HG03457 (cell line): Measurements from ENCODE around the gene PWWP2B.

Experiments
- ATAC-seq: cut with Tn5 transposase; IDR thresholded peaks from one replicate; pipeline ENCODE4 v1.9.1; 2021; ENCODE audit warnings: moderate number of reproducible peaks; ENCODE audit not compliant: unreplicated experiment

Gene PWWP2B

DNA sequence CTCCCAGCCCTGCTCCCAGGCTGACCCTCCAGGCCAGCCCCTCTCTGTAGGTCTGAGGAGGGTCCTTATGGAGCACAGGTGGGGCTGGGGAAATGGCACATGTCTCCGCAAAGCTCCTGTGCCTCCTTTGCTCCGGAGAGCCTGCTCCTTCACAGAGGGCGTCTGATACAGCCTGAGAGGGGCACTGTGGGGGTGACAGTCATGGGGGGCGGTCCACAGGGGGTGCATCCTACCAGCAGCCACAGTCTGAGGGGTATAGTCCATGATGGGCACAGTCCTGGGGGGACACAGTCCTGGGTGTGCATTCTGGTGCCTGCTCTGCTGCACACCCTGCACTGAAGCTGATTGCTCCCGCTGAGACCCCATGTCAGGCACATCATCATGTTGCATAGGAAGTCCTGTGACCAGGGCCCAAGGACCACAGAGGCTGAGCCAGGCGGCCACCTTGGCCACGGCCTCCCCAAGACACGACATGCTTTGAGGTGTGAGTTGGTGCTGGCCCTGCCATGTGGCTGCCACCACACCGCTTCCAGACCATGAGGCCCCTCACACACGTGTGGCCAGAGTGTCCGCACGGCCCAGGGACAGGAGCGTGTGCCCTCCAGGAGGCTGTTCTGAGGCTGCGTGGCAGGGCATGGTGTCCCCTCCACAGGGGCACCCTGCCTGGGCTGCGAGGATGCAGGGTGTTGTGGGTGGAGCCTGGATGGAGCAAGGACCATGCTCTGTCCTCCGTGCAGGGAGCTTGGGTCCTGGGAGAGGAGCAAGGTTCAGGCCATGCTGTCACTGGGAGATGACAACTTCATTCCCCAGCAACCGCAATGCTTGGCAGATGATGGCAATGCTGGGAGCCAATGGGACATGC is 59.2 kb downstream of the PWWP2B start:
- ATAC-seq = no peak

DNA sequence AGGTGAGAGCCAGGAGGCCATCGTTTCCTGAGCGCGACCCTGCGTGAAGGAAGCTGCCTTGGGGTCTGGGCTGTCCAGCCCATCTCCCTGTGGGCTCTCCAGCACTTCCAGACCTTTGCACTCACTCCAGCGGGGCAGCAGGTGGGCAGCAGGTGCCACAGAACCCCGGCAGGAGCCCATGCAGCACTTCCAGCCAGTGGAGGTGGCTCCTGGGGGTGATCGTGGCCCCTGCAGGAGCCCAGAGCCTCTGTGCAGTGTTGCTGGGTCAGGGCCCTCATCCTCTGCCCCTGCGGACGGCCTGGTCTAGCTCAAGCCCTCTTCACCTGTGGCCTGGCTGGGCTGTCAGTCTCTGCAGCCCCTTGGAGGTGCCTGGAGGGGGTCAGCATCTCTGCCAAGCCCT is 59.9 kb downstream of the PWWP2B start:
- ATAC-seq = no peak

DNA sequence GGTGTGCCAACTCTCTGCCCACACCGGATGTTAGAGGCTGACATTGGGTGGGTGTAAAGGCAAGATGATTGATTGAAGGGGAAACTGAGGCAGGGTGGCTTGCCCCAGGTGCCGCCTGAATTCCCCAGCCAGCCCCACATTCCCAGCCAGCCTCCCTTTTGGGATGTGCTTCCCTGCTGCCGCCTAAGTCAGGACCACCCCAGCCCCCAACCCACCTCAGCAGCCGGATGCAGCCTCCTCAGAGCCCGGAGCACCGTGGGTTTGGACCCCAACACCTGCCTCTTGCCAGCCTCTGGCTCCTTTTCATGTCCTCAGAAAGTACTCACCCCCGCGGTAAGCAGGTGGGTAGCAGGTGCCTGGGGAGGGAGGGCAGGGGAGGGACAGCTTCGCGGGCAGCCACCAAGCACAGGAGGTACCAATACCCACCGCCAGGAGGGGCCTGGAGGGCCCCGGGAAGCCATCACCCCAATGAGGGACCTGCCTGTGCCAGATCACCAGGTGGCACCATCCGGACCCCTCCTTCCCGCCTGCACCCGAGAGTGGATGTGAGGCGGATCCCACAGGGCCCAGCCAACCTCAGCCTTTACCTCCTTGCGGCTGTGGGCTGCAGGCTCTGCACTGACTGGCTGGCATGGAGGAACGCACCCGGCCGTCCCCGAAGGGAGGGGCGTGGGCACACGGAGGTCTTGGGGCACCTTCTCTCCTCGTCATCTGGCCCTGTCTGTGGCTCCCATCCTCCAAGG is 60.5 kb downstream of the PWWP2B start:
- ATAC-seq = no peak

DNA sequence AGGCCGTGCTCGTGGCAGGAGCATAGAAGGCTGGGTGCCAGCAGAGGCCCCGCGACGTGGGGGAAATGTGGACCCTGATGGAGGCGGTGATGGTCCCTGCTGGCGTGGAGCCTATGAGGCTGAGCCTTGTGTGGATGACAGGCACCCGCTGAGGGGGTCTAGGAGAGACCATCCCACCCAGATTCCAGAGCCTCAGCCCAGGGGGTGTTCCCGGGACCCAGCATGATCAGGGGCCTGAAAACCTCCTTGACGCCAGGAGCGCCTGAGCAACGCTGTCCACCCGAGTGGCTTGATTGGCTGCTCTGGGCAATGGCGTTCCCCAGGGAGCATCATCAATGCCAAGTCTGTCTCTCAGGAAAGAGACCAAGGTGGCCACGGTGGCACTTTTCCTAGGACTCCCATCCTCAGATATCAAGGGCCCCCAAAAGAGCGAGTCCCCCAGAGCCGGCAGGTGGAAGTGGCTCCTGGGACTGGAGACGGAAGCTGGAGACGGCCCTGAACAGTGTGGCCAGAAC is 61.1 kb downstream of the PWWP2B start:
- ATAC-seq = no peak

DNA sequence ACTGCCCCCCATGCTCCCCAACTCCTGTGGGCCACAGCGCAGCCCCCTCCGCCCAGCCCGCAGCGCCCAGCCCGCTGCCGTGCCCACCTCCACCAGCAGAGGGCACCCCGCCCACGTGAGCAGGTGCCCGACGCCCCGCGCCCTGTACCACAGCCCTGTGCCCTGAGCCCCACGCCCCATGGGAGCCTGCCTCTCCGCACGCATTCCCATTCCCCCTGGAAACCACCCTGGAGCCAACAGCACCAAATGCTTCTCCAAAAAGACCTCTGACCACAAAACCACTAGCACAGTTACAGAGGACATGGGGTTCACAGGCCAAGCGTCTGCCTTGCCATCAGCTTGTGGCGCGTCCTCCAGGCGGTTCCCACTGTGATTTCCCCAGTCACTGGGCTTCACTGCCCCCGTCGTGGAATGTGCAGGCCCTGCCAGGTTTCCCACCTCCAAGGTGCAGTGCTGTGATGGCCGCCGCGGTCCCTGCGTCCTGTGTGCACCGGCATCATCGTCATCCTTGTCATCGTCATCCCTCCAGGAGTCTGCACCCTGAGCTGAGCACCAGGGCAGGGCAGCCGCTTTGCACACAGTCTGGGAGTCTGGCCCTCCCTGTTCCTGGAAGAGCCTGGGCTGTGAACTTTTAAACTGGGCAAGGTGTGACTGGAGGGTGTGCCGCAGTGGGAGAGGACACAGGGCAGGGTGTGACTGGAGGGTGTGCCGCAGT is 61.7 kb downstream of the PWWP2B start:
- ATAC-seq = no peak

DNA sequence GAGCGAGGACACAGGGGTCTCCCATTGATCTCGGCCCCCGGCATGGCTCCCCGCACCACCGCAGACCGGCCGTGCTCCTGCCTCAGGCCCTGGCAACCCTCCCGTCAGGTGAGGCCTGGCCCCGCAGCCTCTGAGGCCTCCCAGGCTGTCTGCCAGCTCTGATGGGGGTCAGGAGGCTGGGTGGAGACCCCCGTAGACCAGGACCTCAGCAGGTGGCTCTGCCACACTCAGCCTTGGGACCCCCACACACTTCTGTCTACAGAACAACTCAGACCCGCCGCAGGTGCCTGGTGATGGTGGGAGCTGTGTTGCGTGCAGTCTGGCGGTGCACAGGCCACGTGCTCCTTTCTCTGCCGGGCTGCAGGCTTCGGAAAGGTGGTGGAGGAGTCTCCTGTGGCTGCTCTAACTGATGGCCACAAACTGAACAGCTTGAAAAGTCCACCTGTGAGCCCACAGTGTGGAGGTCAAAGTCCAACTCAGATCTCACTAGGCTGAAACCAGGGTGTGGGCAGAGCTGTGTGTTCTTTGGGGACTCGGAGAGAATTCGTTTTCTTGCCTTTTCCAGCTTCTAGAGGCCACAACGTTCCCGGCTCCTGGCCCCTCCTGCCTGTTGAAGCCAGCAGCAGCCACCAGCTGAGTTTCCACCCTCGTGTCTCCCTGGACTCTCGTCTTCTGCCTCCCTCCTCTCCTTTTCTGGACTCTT is 62.5 kb downstream of the PWWP2B start:
- no peak for ATAC-seq

DNA sequence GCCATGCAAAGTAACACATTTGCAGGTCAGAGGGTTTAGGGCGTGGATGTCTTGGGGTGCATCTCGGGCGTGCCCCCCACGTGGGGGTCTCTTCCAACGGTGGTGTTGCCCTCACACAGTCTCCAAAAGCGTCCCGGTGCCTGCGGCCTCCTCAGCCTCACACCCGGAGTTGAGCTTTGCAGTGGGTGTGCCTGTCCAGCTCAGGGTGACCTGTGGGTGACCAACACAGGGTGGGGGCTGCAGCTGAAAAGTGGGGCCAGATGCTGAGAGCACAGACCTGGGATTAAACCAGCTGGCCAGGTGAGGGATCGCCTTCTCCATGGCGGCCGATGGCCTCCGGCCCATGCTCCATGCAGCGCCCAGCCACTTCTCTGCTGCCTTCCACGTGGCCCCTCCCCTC is 63.1 kb downstream of the PWWP2B start:
- no peak for ATAC-seq

DNA sequence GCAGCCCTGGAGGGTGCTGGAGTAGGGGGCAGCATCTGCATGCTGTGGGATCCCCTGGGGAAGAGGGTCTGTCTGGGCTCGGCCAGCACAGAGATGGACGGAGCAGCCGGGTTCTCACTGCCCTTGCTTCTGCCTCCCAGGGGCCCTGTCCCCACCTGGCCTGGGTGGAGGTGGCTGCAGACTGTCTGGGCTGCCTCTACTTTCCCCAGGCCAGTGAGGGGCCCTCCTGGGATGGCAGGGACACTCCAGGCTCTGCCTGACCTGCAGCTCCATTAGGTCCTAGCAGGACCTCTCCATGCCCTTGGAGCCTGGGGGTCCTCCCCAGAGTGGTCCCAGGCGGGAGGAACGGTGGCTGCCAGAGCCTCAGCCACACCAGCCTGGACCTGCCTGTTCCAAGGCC is 63.7 kb downstream of the PWWP2B start:
- no peak for ATAC-seq

DNA sequence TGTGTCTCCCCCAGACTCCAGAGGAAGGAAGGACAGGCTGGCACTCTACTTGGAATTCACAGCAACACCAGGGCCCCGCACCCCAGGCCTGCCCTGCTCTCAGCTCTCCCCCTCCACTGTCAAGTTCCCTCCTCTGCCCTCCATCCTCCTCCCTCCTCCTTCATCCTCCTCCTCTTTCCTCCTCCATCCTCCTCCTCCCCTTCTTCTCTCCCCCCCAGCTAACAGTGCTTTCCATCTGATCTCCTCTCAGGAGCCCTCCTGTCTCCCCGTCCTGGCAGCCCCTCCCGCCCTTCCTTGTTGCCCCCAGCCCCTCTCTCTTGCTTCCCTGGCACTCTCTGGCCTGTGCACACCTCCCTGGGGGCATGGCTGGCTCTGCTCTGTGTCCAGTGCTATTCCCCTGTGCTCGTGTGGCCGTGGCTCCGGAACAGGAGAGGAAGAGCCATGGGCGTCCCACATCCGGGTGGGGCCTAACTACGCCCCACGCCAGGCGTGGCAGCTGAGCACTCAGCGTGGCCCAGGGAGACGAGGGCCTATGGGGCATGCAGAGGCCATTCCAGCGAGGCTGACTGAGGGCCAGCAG is 64.2 kb downstream of the PWWP2B start:
- no peak for ATAC-seq

DNA sequence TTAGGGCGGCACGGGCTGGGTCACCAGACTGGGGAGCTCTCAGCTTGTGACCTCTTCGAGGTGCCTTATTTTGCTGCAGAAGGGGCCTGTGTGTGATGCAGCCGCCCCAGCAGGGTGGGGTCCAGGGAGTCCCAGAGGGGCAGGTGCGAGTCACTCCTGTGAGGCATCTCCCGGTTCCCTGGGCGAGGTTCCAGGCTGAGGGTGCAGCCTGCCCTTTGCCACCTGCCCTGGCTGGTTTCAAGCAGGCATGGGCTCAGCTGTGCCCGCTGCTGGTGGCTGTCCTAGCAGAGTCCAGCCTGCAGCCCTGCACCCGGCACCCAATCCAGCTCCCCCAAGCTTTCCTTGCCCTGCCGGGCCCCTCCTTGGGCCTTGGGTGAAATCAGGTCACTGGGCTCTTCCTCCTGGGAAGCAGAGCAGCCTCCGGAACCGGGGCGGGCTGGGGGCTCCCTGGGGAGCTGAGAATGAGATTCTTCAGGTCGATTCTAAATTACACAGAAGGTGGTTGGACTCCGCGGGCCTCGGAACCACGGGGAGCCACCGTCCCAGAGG is 64.8 kb downstream of the PWWP2B start:
- ATAC-seq = no peak

DNA sequence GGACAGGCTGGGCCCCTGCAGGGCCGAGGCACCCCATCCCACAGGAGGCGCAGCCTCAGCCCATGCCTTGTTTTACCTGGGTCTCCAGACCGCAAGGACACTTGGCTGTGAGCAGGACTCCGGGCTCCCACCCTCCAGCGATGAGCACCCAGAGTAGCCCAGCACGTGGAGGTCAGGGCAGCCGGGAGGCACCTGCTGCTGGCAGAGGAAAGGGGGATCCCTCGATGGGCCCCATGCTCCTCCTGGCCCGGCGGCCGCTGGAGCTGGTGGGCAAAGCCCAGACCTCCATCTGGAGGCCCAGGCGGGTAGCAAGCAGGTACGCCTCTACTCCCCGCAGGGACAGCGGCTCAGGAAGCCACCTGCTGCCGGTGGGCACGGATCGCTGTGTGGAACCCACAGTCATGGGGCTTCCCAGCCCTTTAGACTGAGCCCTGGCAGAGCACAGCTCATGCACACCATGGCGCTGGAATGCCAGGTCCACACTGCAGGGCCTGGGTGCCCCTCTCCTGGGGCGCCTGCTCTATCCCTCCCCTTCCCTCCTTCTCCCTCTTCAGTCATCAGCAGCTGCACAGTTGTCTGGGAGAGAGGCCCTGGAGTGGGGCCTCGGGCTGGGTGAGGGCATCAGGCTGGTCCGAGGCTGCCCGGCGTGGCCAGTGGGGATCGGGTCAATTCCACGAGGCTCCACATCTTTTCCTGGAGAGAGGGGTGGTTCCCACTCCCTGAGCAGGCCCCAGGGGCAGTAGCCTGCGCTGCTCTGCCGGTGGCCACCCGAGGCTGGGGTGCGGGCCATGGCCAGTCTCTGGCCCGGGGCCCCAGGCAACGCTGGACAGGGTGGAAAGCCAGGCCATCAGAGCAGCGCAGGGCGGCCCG is 65.7 kb downstream of the PWWP2B start:
- ATAC-seq = no peak

DNA sequence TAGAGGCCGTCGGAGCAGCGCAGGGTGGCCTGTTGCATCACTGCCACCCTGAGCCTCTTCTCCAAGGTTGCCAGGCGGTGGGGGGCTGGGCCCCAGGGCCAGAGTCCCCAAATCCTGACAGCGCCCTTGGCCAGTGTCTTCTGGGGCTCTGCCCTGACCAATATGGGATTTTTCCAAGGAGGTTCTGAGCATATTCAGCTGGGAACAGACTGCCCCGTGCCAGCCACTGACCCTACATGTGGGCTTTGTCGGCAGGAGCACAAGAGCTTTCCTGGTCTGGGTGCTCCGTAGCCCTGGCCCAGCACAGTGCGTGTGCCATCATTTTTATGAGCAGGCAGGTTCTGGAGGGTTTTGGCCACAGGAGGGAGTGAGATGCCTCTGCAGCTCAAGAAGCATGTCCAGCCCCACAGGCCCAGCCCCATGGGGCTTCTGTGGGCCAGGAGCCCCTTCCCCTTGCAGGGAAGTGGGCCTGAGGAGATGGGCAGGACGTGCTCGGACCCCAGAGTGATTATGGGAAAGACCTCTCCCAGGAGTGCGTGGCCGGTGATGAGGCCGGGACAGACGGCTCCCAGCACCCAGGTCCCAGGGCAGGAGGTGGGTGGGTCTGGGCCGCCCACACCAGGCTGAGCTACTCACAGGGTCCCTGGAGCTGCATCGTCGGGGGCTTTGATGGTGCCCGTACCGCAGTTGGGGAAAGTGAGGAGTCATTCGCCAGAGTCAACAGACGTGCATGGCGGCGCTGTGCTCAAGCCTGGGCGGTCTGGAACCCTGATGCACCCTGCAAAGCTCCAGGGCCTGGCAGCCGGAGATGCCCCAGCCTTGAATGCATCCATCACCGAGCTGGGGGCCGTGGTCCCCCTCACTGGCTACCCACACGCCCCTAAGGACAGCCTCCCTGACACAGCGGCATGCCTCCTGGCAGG is 66.6 kb downstream of the PWWP2B start:
- no peak for ATAC-seq

DNA sequence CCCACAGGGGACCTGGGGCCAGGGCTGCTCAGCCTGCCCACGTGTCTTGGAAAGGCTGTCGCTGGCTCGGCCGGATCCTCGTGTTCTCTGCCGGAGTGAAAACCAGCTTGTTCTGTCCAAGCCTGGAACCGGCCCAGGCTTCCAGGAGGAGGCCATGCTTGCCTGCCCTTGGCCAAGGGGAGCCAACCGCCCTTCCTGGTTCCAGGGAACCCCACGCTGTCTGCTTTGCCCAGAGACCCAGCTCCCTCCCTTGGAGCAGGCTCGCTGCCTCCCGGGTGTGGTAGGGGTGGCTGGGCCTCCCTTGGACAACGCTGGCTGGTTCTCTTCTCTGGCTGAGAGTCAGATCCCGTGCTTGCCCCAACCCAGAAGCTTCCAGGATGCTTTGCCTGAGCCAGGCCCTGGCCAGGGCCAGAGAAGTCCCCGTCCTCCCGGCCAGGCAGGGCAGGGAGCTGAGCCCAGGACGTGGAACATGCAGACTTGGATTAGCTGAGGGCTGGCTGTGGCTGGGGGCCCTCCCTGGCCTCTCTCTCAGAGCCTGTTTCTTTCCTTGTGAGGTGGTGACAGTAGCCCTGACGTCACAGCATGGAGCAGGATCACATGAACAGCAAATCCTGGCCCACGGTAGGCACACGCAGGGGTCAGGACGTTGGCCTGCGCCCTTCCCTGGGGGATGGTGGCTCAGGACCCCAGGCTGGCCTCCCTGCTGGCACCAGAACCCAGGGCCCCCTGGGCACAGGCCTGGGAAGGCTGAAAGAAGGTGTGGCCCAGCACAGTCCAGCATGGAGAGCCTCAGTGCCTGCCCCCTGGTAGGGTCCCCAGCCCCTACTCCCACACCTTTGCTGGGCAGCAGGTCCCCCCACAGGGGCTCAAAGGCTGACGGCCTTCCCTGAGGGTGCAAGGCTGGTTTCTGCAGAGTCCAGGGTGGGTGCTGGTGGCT is 67.5 kb downstream of the PWWP2B start:
- no peak for ATAC-seq

DNA sequence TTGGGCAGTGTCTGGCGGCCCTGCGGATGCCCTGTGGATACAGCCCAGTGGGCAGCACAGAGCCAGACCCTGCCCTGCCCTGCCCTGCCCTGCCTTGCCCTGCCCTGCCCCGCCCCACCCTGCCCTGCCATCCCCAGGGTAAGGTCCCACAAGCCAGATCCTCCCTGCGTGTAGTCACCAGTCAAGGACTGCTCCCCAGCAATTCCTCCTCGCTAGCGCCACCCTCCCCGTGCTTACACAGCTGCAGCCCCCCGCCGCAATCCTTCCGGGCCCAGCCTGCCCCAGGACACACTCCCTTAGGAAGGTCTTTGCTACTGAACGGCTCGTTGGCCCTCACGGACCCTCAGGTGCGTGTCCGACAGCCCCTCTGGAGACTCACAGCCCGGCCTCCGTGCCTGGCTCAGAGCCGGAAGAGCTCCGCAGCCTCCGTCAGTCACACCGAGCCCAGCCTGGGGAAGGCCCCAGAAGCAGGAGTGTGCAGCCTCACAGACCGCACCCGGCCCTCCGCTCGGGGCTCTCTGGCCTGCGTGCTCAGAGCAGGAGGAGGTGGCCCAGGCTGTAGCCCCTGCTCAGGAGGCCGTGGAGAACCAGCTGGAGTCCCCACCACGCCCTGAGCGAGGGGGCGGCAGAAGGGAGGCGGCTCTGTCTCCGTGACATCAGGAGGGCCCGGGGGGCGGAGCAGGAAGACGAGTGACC is 68.3 kb downstream of the PWWP2B start:
- ATAC-seq = no peak

DNA sequence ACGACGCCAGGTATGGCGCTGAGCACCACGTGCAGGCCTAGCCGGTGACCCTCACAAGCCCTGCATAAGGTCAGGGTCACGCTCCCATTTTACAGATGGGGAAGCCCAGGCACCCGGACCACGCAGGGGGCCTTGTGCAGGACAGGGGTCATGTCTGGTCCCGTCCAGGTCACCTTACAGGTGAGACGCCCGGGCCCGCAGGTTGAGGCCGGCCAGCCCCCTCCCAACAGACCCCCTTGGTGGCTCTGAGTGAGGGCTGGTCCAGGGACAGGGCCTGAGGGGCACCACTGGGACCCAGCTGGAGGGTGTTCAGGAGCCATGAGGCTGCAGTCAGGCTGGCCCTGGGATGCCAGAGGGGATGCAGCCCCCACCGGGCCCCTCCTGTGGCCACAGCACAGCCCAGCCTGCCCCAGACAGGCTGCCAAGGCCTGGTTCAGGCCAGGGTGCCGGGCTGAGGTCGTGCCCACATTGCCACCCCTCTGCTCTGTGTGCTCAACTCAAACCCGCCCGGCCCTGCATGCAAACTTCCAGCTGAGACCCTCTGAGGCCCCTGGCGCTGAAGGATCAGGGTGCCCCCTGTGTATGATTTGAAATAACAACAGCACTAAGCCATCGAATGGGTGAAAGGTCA is 69.0 kb downstream of the PWWP2B start:
- ATAC-seq = no peak
